Measurements from ENCODE around the gene PPP1R26. TPM values are rescaled to one million over a fixed set of nuclear protein-coding genes. Genes with fewer than 3 reads are reported as not detected.

PPP1R26 gene
- polyA plus RNA-seq, 1 donor from 2014 or later: 20.1 TPM

DNA sequence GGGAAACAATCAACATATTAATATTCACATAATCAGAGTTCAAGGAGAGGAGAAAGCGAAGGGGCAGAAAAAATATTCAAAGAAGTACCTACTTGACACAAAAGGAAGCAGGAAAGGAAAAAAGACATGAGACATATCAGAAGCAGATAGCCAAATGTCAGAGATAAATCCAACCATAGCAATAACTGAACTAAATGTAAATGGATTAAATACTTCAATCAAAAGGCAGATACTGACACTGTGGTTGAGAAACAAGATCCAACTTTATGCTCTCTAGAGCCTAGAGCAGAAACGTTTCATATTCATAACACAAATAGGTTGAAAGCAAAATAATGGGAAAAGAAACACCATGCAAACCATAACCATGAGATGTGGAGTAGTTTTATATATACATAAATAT lies 29.9 kb downstream of the PPP1R26 start:
- Histone ChIP-seq H3K27me3 (ENCODE audit: insufficient read depth, low read depth, low read length) (no peaks in the 10 kb centered on the region), H3K9me2 (ENCODE audit: insufficient read depth, low read length) (no peaks in the 10 kb centered on the region)

DNA sequence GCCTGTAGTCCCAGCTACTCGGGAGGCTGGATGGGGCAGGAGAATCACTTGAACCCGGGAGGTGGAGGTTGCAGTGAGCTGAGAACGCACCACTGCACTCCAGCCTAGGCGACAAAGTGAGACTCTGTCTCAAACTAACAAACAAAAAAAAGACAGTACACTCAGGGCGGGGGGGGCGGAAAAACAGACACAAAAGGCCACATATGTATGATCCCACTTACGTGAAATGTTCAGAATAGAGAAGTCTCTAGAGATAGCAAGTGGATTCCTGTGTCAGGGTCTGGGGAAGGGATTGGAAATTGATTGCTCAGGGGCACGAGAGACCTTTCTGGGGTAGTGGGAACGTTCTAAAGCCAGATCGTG lies 32.6 kb downstream of the PPP1R26 start:
- Histone ChIP-seq H3K4me3 (ENCODE audit: low read length) (no peak overlapping the region), H3K36me3 (ENCODE audit: insufficient read depth, low read length) (no peaks in the 10 kb centered on the region), H3K79me2 (replicated peaks; ENCODE audit: insufficient read depth, low read length) (no peaks in the 10 kb centered on the region), H3K27ac (ENCODE audit: low read length) (no peak overlapping the region), H3F3A (ENCODE audit: insufficient read depth, low read length, poor library complexity, severe bottlenecking) (no peaks in the 10 kb centered on the region), H3K9me3 (ENCODE audit: low read length) (no peaks in the 10 kb centered on the region), H3K4me2 (ENCODE audit: low read length) (no peak overlapping the region), H3K9ac (ENCODE audit: low read length) (no peak overlapping the region), H2AFZ (ENCODE audit: low read depth, low read length) (no peak overlapping the region), H4K20me1 (ENCODE audit: insufficient read depth) (no peaks in the 10 kb centered on the region), H3K9me2 (ENCODE audit: insufficient read depth, low read length) (no peaks in the 10 kb centered on the region), H3K27me3 (ENCODE audit: insufficient read depth, low read depth, low read length) (no peaks in the 10 kb centered on the region)
- TF ChIP-seq POLR2AphosphoS5 (IDR thresholded peaks at IDR 0.05) (no peak), SMC3 (conservative IDR thresholded peaks at IDR 0.05; ENCODE audit: poor library complexity) (no peak)

More for the DNA sequence above, 29.9 kb downstream of the PPP1R26 start:
- H3K4me2 ChIP-seq (ENCODE audit: low read length): no peak overlapping the region
- TF ChIP-seq MXI1 (conservative IDR thresholded peaks at IDR 0.05; ENCODE audit: poor library complexity, severe bottlenecking) (no peak), SMC3 (conservative IDR thresholded peaks at IDR 0.05; ENCODE audit: poor library complexity) (no peak), RAD21 (conservative IDR thresholded peaks at IDR 0.05) (no peak), EZH2 (IDR thresholded peaks at IDR 0.05; ENCODE audit: borderline replicate concordance, insufficient read depth, low read length, poor library complexity, severe bottlenecking) (no peak), POLR2AphosphoS5 (IDR thresholded peaks at IDR 0.05) (no peak), TAF1 (IDR thresholded peaks at IDR 0.05; ENCODE audit: low read depth) (no peak), EP300 (conservative IDR thresholded peaks at IDR 0.05; ENCODE audit: poor library complexity, severe bottlenecking) (no peak)
- TF ChIP-seq, protein P1, sequence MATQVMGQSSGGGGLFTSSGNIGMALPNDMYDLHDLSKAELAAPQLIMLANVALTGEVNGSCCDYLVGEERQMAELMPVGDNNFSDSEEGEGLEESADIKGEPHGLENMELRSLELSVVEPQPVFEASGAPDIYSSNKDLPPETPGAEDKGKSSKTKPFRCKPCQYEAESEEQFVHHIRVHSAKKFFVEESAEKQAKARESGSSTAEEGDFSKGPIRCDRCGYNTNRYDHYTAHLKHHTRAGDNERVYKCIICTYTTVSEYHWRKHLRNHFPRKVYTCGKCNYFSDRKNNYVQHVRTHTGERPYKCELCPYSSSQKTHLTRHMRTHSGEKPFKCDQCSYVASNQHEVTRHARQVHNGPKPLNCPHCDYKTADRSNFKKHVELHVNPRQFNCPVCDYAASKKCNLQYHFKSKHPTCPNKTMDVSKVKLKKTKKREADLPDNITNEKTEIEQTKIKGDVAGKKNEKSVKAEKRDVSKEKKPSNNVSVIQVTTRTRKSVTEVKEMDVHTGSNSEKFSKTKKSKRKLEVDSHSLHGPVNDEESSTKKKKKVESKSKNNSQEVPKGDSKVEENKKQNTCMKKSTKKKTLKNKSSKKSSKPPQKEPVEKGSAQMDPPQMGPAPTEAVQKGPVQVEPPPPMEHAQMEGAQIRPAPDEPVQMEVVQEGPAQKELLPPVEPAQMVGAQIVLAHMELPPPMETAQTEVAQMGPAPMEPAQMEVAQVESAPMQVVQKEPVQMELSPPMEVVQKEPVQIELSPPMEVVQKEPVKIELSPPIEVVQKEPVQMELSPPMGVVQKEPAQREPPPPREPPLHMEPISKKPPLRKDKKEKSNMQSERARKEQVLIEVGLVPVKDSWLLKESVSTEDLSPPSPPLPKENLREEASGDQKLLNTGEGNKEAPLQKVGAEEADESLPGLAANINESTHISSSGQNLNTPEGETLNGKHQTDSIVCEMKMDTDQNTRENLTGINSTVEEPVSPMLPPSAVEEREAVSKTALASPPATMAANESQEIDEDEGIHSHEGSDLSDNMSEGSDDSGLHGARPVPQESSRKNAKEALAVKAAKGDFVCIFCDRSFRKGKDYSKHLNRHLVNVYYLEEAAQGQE (IDR thresholded peaks at IDR 0.05; ENCODE audit: borderline replicate concordance): no peak
- TF ChIP-seq, protein P2, sequence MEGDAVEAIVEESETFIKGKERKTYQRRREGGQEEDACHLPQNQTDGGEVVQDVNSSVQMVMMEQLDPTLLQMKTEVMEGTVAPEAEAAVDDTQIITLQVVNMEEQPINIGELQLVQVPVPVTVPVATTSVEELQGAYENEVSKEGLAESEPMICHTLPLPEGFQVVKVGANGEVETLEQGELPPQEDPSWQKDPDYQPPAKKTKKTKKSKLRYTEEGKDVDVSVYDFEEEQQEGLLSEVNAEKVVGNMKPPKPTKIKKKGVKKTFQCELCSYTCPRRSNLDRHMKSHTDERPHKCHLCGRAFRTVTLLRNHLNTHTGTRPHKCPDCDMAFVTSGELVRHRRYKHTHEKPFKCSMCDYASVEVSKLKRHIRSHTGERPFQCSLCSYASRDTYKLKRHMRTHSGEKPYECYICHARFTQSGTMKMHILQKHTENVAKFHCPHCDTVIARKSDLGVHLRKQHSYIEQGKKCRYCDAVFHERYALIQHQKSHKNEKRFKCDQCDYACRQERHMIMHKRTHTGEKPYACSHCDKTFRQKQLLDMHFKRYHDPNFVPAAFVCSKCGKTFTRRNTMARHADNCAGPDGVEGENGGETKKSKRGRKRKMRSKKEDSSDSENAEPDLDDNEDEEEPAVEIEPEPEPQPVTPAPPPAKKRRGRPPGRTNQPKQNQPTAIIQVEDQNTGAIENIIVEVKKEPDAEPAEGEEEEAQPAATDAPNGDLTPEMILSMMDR (IDR thresholded peaks at IDR 0.05; ENCODE audit: poor library complexity, severe bottlenecking): no peak
- H3K4me3 ChIP-seq (ENCODE audit: low read length): no peak overlapping the region
- no peaks in the 10 kb centered on the region for H3F3A ChIP-seq (ENCODE audit: insufficient read depth, low read length, poor library complexity, severe bottlenecking)
- no peaks in the 10 kb centered on the region for H4K20me1 ChIP-seq (ENCODE audit: insufficient read depth)
- H3K9me3 ChIP-seq (ENCODE audit: low read length): no peaks in the 10 kb centered on the region
- no peaks in the 10 kb centered on the region for H3K36me3 ChIP-seq (ENCODE audit: insufficient read depth, low read length)
- H3K27ac ChIP-seq (ENCODE audit: low read length): no peak overlapping the region
- H3K9ac ChIP-seq (ENCODE audit: low read length): no peak overlapping the region
- H2AFZ ChIP-seq (ENCODE audit: low read depth, low read length): no peak overlapping the region
- no peaks in the 10 kb centered on the region for H3K79me2 ChIP-seq (replicated peaks; ENCODE audit: insufficient read depth, low read length)

DNA sequence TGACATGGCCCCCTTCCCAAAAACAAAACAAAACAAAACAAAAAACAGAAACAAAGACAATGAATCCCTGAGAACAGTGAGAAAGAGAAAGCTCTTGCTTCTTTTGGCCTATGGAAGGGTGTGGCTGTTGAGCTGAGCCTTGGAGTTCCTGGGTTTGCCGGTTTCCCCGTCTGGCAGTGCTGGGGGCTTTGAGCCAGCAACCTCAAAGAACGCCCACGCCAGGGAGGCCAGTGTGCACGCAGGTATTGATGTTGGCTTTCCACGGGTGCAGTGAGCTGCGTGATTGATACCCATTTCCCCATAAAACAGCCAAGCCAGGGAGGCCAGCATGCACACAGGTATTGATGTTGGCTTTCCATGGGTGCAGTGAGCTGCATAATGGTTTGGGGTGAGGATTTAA lies 33.3 kb downstream of the PPP1R26 start:
- TF ChIP-seq RAD21 (conservative IDR thresholded peaks at IDR 0.05) (no peak), SMC3 (conservative IDR thresholded peaks at IDR 0.05; ENCODE audit: poor library complexity) (no peak), TAF1 (IDR thresholded peaks at IDR 0.05; ENCODE audit: low read depth) (no peak), MXI1 (conservative IDR thresholded peaks at IDR 0.05; ENCODE audit: poor library complexity, severe bottlenecking) (no peak), EP300 (conservative IDR thresholded peaks at IDR 0.05; ENCODE audit: poor library complexity, severe bottlenecking) (no peak), EZH2 (IDR thresholded peaks at IDR 0.05; ENCODE audit: borderline replicate concordance, insufficient read depth, low read length, poor library complexity, severe bottlenecking) (no peak), POLR2AphosphoS5 (IDR thresholded peaks at IDR 0.05) (no peak)
- TF ChIP-seq, protein P1 (IDR thresholded peaks at IDR 0.05; ENCODE audit: borderline replicate concordance): no peak
- TF ChIP-seq, protein P2 (IDR thresholded peaks at IDR 0.05; ENCODE audit: poor library complexity, severe bottlenecking): no peak
- Histone ChIP-seq H3F3A (ENCODE audit: insufficient read depth, low read length, poor library complexity, severe bottlenecking) (no peaks in the 10 kb centered on the region), H3K79me2 (replicated peaks; ENCODE audit: insufficient read depth, low read length) (no peaks in the 10 kb centered on the region), H3K36me3 (ENCODE audit: insufficient read depth, low read length) (no peaks in the 10 kb centered on the region), H4K20me1 (ENCODE audit: insufficient read depth) (no peaks in the 10 kb centered on the region), H3K4me3 (ENCODE audit: low read length) (no peak overlapping the region), H3K27me3 (ENCODE audit: insufficient read depth, low read depth, low read length) (no peaks in the 10 kb centered on the region), H3K4me2 (ENCODE audit: low read length) (no peak overlapping the region), H2AFZ (ENCODE audit: low read depth, low read length) (no peak overlapping the region), H3K9ac (ENCODE audit: low read length) (no peak overlapping the region), H3K9me3 (ENCODE audit: low read length) (no peaks in the 10 kb centered on the region), H3K9me2 (ENCODE audit: insufficient read depth, low read length) (no peaks in the 10 kb centered on the region), H3K27ac (ENCODE audit: low read length) (no peak overlapping the region)
